ENCODE measurements around the gene PKD2L1.
A peak's percentile ranks its signal among the peaks of the same experiment; 100 is the strongest.

Gene PKD2L1

DNA sequence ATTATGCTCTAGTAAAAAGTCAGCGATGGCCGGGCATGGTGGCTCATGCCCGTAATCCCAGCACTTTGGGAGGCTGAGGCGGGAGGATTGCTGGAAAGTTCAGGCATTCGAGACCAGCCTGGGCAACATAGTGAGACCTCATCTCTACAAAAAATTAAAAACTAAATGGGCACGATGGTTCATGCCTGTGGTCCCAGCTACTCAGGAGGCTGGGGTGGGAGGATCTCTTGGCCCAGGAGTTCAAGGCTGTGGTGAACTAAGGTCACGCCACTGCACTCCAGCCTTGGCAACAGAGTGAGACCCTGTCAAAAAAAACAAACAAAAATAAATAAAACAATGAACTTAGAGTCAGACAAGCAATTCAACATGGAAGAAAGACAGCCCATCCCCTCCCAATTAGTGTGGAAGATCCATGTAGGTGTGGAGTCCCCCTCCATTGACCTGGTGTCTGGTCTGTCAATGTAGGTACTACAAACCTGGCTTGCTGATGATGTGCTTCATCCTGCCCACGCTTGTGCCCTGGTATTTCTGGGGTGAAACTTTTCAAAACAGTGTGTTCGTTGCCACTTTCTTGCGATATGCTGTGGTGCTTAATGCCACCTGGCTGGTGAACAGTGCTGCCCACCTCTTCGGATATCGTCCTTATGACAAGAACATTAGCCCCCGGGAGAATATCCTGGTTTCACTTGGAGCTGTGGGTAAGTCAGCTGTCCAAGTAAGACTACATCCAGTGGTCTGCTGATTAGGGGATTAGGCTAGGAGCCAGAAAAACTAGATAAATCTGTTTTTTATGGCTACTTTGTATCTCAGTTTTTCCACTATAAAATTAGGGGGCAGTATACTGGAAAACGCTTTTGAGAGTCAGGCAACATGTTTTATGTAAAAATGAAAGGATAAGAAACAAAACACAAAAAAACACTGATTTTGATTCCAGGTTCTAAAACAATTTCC, 26.3 kb upstream of the PKD2L1 start:
- no peak for DNase-seq (ENCODE audit: low read depth)

- no peak for DNase-seq (ENCODE audit: low read depth)
Measured at GRCh38 chr10:100355086-100355485, 25.1 kb upstream of the PKD2L1 start.

- no peak for DNase-seq (ENCODE audit: low read depth)
Measured at GRCh38 chr10:100353770-100354485, 23.9 kb upstream of the PKD2L1 start.

- DNase-seq (ENCODE audit: low read depth): no peak
Measured at GRCh38 chr10:100350914-100351485, 21.0 kb upstream of the PKD2L1 start.

- no peak for DNase-seq (ENCODE audit: low read depth)
Measured at GRCh38 chr10:100349672-100350071, 19.6 kb upstream of the PKD2L1 start.

DNA sequence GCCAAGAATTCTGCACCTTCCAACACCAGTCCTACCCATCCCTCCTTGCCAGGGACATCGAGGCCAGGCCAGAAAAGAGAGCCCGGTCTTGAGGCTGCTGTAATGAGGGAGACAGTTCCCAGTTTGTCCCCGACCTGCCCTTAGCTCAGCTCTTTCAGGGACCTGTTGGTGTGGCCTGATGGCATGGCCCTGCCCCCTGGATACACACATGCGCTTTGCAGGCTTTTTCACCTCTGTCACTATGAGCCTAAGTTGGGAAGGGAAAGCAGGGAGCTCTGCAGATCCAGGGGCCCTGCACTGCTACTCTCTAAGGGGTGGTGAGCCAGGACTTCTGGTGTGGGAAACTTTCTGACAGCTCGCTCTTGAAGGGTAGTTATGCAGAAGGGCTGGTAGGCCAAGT, 19.1 kb upstream of the PKD2L1 start:
- DNase-seq (ENCODE audit: low read depth): no peak

DNA sequence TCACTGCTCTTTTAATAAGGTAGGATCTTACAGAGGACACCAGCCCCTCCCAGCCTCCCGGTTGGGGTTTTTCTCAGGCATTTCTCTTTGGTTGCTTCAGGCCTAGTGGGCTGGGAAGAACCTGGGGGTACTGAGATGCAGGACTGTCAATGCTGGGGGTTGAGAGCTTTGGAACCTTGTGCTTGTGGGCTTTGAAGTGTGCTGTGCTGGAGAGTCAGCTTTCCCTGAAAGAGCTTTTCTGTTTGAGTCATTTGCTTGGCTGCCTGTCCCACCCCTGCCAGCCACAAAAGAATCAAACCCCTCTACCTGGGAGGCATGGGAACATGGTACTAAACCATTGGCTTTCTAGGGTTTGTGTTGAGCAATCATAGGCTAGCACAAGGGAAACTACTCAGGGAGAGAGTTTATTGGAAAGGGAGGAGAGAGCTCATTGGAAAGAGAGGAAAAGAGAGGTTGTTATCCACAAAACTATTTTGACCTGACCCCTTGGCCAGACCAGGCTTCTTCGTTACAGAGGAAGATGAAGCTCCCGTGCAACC, 18.4 kb upstream of the PKD2L1 start:
- DNase-seq (ENCODE audit: low read depth): no peak

DNA sequence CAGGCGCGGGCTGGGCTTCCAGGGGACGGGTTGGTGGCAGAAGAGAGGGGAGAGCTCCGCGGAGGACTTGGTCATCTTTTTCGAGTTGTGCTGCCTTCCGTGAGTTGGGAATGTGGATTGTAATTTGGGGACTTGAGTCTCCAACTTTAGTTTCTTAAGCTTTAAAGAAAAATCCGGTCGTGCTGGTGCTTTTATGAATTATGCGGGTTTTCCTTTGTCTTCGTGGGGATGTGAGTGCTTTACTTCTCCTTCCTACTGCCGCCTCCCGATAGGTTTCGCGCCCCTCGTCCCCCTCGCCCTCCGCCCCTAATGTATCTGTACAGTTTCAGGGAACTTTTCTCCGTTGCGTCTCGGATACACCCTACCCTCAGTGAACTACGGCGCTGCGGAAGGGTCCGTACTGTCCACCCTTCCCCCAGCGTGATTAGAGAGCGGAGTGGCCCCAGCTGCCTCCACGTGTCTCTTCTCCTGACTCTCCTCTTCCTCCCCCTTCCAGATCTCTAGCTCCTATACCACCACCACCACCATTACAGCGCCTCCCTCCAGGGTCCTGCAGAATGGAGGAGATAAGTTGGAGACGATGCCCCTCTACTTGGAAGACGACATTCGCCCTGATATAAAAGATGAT, 17.7 kb upstream of the PKD2L1 start:
- DNase-seq (ENCODE audit: low read depth): no peak

DNA sequence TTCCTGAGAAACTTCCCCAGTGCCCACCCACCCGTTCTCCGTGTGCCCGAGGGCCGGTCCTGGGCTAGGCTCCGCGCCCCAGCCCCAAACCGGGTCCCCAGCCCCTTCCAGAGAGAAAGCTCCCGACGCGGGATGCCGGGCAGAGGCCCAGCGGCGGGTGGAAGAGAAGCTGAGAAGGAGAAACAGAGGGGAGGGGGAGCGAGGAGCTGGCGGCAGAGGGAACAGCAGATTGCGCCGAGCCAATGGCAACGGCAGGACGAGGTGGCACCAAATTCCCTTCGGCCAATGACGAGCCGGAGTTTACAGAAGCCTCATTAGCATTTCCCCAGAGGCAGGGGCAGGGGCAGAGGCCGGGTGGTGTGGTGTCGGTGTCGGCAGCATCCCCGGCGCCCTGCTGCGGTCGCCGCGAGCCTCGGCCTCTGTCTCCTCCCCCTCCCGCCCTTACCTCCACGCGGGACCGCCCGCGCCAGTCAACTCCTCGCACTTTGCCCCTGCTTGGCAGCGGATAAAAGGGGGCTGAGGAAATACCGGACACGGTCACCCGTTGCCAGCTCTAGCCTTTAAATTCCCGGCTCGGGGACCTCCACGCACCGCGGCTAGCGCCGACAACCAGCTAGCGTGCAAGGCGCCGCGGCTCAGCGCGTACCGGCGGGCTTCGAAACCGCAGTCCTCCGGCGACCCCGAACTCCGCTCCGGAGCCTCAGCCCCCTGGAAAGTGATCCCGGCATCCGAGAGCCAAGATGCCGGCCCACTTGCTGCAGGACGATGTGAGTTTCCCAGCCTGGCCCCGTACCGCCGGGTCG, 16.9 kb upstream of the PKD2L1 start, which contains the start of gene SCD:
SCD (plus strand) TSS at position 469 of the 803 bp plus-strand sequence; CDS start at position 741, 272 bp downstream.
- DNase-seq (ENCODE audit: low read depth): peak; percentile 65

DNA sequence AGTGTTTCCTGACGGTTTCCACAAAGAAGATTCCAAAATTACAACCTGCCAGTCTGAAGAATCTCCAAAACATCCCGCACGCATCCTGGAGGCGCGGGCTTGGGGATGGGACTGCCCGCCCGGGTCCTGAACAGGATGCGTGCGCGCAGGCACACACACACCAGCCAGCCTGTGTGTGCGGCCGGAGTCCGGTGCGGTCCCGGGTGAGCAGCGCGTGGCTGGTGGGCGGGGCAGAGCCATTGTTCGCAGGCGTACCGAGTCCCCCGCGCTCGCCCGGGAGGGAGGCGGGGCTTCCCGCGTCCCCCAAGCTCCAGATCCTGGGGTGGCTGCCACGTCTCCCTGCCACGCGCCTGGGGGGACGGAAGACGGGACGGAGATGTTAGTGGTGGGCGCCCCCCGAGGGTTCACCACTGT, 16.3 kb upstream of the PKD2L1 start:
- DNase-seq (ENCODE audit: low read depth): peak; percentile 28

DNA sequence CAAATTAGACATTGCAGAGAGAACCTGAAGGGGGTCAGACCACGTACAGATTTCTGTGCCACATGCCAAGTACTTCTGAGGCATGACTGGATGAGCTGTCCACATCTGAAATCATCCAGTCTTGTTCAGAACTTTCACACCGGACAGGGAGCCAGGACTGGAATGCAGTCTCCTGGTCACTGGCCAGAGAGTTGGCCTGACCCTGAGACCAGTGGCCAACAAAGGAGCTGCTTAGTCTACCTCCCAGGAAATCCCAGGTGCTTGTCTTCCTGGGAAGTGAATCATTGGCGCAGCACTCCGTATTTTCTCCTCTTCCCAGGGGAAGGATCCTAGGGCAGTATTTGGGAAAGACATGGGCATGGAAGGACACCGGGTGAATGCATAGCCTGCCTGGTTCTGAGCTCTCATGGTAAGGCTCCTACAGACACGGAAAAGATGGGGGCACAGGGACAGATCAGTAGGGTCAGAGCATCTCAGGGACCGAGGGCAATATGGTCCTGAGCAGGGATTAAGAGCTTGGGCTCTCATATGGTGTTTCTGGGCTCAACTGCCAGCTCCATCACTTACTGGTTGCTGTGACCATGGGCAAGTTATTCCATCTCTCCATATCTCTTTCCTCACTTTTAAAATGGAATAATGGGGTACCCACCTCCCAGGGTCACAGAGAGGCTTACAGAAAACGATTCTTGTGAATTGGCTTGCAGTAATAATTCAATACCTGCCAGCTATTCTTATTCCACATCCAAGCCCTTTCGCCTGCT, 15.7 kb upstream of the PKD2L1 start:
- DNase-seq (ENCODE audit: low read depth): no peak

GRCh38 chr10:100344241-100344788, 14.3 kb upstream of the PKD2L1 start:
- DNase-seq (ENCODE audit: low read depth): no peak

GRCh38 chr10:100342627-100342972, 12.6 kb upstream of the PKD2L1 start:
- DNase-seq (ENCODE audit: low read depth): no peak

- no peak for DNase-seq (ENCODE audit: low read depth)
Measured at GRCh38 chr10:100341953-100342626, 12.1 kb upstream of the PKD2L1 start.

GRCh38 chr10:100340948-100341847, 11.2 kb upstream of the PKD2L1 start:
- DNase-seq (ENCODE audit: low read depth): no peak

DNA sequence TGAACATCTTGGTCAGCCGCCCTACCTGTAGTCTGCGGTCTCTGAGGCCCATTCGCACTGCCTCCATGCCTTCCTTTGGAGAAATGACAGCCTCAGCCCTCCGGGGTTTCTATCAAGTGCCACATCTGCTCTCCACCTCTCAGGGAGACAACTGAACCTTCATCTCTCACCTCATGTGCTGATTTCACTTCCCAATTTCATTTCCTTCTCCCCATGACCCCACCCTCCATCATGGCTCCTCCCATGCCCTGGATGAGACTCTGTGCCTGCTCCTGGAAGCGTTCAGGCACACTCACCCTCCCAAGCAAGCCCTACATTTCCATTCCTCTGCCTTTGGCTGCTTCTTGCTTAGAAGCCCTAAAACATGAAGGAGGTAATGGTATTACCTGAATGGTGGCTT, 9.2 kb upstream of the PKD2L1 start:
- DNase-seq (ENCODE audit: low read depth): no peak

GRCh38 chr10:100338434-100339036, 8.5 kb upstream of the PKD2L1 start:
- peak; percentile 33 for DNase-seq (ENCODE audit: low read depth)

DNA sequence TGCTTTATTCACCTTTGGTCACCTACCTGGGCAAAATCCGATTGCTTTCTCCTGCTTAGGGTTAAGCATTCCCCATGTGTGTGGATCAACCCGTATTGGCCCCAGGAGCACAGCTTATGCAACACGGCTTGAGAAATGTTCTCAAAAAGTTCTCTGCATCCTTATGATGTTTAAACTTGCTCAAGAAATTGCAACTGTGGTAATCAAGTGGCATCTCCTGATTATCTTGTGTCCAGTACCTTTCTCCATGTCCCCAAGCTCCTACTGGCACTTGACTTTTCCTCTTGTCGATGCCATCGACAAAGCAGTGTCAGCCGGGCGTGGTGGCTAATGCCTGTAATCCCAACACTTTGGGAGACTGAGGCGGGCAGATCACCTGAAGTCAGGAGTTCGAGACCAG, 4.7 kb upstream of the PKD2L1 start:
- DNase-seq (ENCODE audit: low read depth): no peak
